Measurements from ENCODE around the gene OXA1L.

DNA sequence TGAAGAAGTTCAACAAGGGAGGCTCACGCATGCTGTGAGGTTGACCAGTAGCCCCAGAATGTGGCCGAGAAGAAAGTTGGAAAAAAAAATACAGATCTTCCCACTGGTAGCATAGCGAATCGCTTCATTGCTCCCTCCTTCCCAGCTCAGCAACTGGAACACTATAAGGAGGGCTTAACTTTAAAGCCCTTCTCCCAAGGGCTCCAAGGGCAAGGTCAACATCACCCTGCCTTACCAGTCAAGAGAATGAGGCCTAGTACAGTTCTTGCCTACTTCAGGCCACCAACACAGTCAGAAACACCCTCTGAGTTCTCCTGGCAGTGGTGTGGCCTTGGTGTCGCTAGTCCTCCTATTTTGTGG, 14.4 kb downstream of the OXA1L start:
- no peak for TF ChIP-seq POLR2A (IDR thresholded peaks at IDR 0.05; ENCODE audit: low read depth)
- TF ChIP-seq POLR2AphosphoS5 (IDR thresholded peaks at IDR 0.05) = no peak
